Stomach (tissue), 4 donors: ENCODE measurements around the gene GPLD1.

Experiments used
- POLR2A ChIP-seq, 4 donors: fragments of 450-650 bp; IDR thresholded peaks; one replicate each; pipeline ENCODE4 v1.6.1; 2016; ENCODE audit warnings: antibody characterized with exemption in 4 of 4, control low read depth in 2 of 4, mild to moderate bottlenecking in 1 of 4, moderate library complexity in 1 of 4
- TF ChIP-seq, protein P1 (sequence below), 7 experiments: fragments of 450-650 bp in 4 of 7; fragments of 200-600 bp in 3 of 7; sonication (generic) in 3 of 7; IDR thresholded peaks; one replicate each; pipeline ENCODE4 v1.5.1; 2016 to 2019; ENCODE audit warnings: antibody characterized with exemption in 7 of 7, control low read depth in 2 of 7, mild to moderate bottlenecking in 1 of 7

DNA sequence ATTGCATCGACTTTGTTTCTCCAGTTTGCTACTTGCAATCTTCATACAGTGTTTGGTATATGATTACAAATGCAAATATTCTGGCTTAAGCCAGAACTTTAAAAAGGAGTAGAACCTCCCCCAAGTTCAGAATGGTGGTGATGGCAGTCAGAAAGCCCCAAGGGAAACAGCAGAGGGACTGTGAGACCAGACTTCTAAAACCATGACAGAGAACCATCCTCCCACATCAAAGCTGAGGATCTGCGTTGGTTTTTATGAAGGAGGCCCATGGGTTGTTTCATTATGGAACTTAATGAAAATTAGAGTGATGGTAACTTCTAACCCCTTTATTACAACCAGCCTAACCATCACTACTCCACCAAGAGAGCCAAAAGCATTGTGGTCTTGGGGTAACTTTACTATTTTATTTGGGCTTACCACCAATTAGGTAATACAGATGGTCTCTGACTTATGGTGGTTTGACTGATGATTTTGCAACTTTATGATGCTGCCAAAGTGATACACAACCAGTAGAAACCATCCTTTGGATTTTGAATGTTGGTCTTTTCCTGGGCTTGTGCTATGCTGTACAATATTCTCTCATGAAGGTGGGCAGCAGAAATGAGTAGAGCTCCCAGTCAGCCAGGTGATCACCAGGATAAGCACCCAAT is 97.5 kb downstream of the GPLD1 start:
- TF ChIP-seq, protein P1, sequence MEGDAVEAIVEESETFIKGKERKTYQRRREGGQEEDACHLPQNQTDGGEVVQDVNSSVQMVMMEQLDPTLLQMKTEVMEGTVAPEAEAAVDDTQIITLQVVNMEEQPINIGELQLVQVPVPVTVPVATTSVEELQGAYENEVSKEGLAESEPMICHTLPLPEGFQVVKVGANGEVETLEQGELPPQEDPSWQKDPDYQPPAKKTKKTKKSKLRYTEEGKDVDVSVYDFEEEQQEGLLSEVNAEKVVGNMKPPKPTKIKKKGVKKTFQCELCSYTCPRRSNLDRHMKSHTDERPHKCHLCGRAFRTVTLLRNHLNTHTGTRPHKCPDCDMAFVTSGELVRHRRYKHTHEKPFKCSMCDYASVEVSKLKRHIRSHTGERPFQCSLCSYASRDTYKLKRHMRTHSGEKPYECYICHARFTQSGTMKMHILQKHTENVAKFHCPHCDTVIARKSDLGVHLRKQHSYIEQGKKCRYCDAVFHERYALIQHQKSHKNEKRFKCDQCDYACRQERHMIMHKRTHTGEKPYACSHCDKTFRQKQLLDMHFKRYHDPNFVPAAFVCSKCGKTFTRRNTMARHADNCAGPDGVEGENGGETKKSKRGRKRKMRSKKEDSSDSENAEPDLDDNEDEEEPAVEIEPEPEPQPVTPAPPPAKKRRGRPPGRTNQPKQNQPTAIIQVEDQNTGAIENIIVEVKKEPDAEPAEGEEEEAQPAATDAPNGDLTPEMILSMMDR (IDR thresholded peaks at IDR 0.05): no peak
- TF ChIP-seq POLR2A (IDR thresholded peaks at IDR 0.05): no peak
